HCT116 (cell line): ENCODE data around the gene ITIH5. TPM values are rescaled to one million over a fixed set of nuclear protein-coding genes. Genes with fewer than 3 reads are reported as not detected.

Experiments used
- ATAC-seq: fragments of 200-7000 bp; cut with Tn5 transposase; 2 replicates; pipeline ENCODE4 v1.9.1; 2020; ENCODE audit warnings: mild to moderate bottlenecking, moderate library complexity
- BruUV-seq: library from RNA; stranded (reverse); fragments of 400-500 nt; replicated peaks from 2 replicates; lab custom pipeline; 2021; lab: Mats Ljungman, UMichigan
- CTCF ChIA-PET: fragments of 300-600 bp; sonication (Branson Sonifier 250); formaldehyde crosslinking; loops from one replicate; lab custom pipeline; 2021; ENCODE audit warnings: antibody characterized with exemption; lab: Charles Lee
- POLR2A ChIA-PET: fragments of 300-600, 350-600 bp; sonication (Branson Sonifier 250); formaldehyde crosslinking; loops from one replicate; lab custom pipeline; 2021; ENCODE audit warnings: antibody characterized with exemption; lab: Charles Lee
- RAD21 ChIA-PET, 2 experiments: fragments of 300-600 bp; sonication (Branson Sonifier 250); formaldehyde crosslinking; loops; one replicate each; lab custom pipeline; 2023; ENCODE audit warnings: low total read pairs in 2 of 2; ENCODE audit not compliant: uncharacterized antibody in 2 of 2, unreplicated experiment in 2 of 2, low non-redundant PET in 1 of 2; lab: Charles Lee
- DNase-seq: peaks from one replicate; pipeline ENCODE4 v3.0.0-alpha.2; 2010; ENCODE audit warnings: low read depth, low spot score
- H2AFZ ChIP-seq: fragments of 200-600 bp; shearing (Covaris generic), sonication (generic); 2 replicates; pipeline ENCODE4 v1.6.1; 2017; ENCODE audit warnings: low read depth, mixed run types, mixed read lengths, antibody characterized with exemption, low read length; ENCODE audit not compliant: poor library complexity, severe bottlenecking
- H3K27ac ChIP-seq: 2 replicates; pipeline ENCODE4 v1.5.1; 2012; ENCODE audit warnings: low read depth, low read length
- H3K27me3 ChIP-seq: fragments of 200-600 bp; sonication (generic); 2 replicates; pipeline ENCODE4 v1.6.1; 2016; ENCODE audit warnings: mixed run types, low read length, mixed read lengths; ENCODE audit not compliant: insufficient read depth
- H3K36me3 ChIP-seq, 2 experiments: fragments of 200-500 bp in 1 of 2; fragments of 200-600 bp in 1 of 2; sonication (Bioruptor generic) in 1 of 2; sonication (generic) in 1 of 2; 2 replicates each; pipeline versions ENCODE4 v1.5.1 to v1.6.1; 2014 to 2016; ENCODE audit warnings: low read length in 2 of 2, inconsistent platforms in 1 of 2, mixed read lengths in 1 of 2, mixed run types in 1 of 2; ENCODE audit not compliant: insufficient read depth in 2 of 2, control insufficient read depth in 1 of 2
- H3K4me1 ChIP-seq, 2 experiments: fragments of 200-600 bp in 1 of 2; sonication (generic) in 1 of 2; 2 replicates each; pipeline versions ENCODE4 v1.5.1 to v1.6.1; 2012 to 2017; ENCODE audit warnings: low read length in 2 of 2, inconsistent platforms in 1 of 2, mild to moderate bottlenecking in 1 of 2, mixed read lengths in 1 of 2, mixed run types in 1 of 2, moderate library complexity in 1 of 2; ENCODE audit not compliant: insufficient read depth in 2 of 2, control insufficient read depth in 1 of 2
- H3K4me2 ChIP-seq: fragments of 200-600 bp; sonication (generic); 2 replicates; pipeline ENCODE4 v1.6.1; 2017; ENCODE audit warnings: mixed run types, low read length, mixed read lengths
- H3K4me3 ChIP-seq, 2 experiments: fragments of 200-600 bp in 1 of 2; sonication (generic) in 1 of 2; replicated peaks in 1 of 2; 2 replicates each; pipeline ENCODE4 v1.5.1; 2011 to 2016; ENCODE audit warnings: low read length in 2 of 2, control low read depth in 1 of 2, low read depth in 1 of 2, mild to moderate bottlenecking in 1 of 2, mixed read lengths in 1 of 2, mixed run types in 1 of 2
- H3K79me2 ChIP-seq: fragments of 200-600 bp; sonication (generic); 2 replicates; pipeline ENCODE4 v1.6.1; 2017; ENCODE audit warnings: mild to moderate bottlenecking, mixed run types, low read length, moderate library complexity, mixed read lengths; ENCODE audit not compliant: insufficient read depth
- H3K9ac ChIP-seq: fragments of 200-600 bp; sonication (generic); 2 replicates; pipeline ENCODE4 v1.6.1; 2016; ENCODE audit warnings: low read length, mixed read lengths
- H3K9me2 ChIP-seq: fragments of 200-600 bp; sonication (generic), shearing (Covaris generic); 2 replicates; pipeline ENCODE4 v1.6.1; 2017; ENCODE audit warnings: mixed run types, mild to moderate bottlenecking, moderate library complexity; ENCODE audit not compliant: insufficient read depth
- H3K9me3 ChIP-seq, 2 experiments: fragments of 200-500 bp in 1 of 2; fragments of 200-600 bp in 1 of 2; sonication (Bioruptor generic) in 1 of 2; sonication (generic) in 1 of 2; 2 replicates each; pipeline ENCODE4 v1.6.1; 2014 to 2017; ENCODE audit warnings: low read length in 2 of 2, mixed read lengths in 2 of 2, inconsistent platforms in 1 of 2, low read depth in 1 of 2, mild to moderate bottlenecking in 1 of 2, mixed run types in 1 of 2, moderate library complexity in 1 of 2; ENCODE audit not compliant: control insufficient read depth in 1 of 2, insufficient read depth in 1 of 2
- H4K20me1 ChIP-seq: fragments of 200-600 bp; sonication (generic), shearing (Covaris generic); 2 replicates; pipeline ENCODE4 v1.6.1; 2017; ENCODE audit warnings: mixed run types, mild to moderate bottlenecking, moderate library complexity; ENCODE audit not compliant: insufficient read depth
- CBX3 ChIP-seq: IDR thresholded peaks from 2 replicates; pipeline ENCODE4 v1.6.1; 2012; ENCODE audit warnings: low read depth
- CEBPB ChIP-seq: IDR thresholded peaks from 2 replicates; pipeline ENCODE4 v1.6.1; 2012; ENCODE audit warnings: low read depth
- CTCF ChIP-seq, 3 experiments: fragments of 200-600 bp in 1 of 3; sonication (generic) in 1 of 3; IDR thresholded peaks in 2 of 3; conservative IDR thresholded peaks in 1 of 3; 2 replicates each; pipeline ENCODE4 v1.5.1; 2012 to 2017; ENCODE audit warnings: low read depth in 2 of 3, low read length in 2 of 3, antibody characterized with exemption in 1 of 3, borderline replicate concordance in 1 of 3, control low read depth in 1 of 3, mild to moderate bottlenecking in 1 of 3, mixed read lengths in 1 of 3, mixed run types in 1 of 3, moderate library complexity in 1 of 3; ENCODE audit not compliant: insufficient read depth in 1 of 3
- EGR1 ChIP-seq: IDR thresholded peaks from 2 replicates; pipeline ENCODE4 v1.6.1; 2012; ENCODE audit warnings: low read depth
- ELF1 ChIP-seq: IDR thresholded peaks from 2 replicates; pipeline ENCODE4 v1.6.1; 2012; ENCODE audit warnings: low read depth, borderline replicate concordance
- EZH2 ChIP-seq: fragments of 200-600 bp; sonication (generic); IDR thresholded peaks from 2 replicates; pipeline ENCODE4 v1.6.1; 2017; ENCODE audit warnings: antibody characterized with exemption, mixed run types
- EZH2phosphoT487 ChIP-seq: fragments of 200-600 bp; IDR thresholded peaks from 2 replicates; pipeline ENCODE4 v1.6.1; 2018; ENCODE audit warnings: antibody characterized with exemption, borderline replicate concordance
- FOSL1 ChIP-seq: IDR thresholded peaks from 2 replicates; pipeline ENCODE4 v1.6.1; 2012; ENCODE audit warnings: low read depth
- MAX ChIP-seq: IDR thresholded peaks from 2 replicates; pipeline ENCODE4 v1.6.1; 2012
- POLR2A ChIP-seq: IDR thresholded peaks from 2 replicates; pipeline ENCODE4 v1.7.0; 2011; ENCODE audit warnings: borderline replicate concordance; ENCODE audit not compliant: insufficient read depth, insufficient read length; ENCODE audit errors: extremely low read depth
- RAD21 ChIP-seq: IDR thresholded peaks from 2 replicates; pipeline ENCODE4 v1.6.1; 2012; ENCODE audit warnings: low read depth, mild to moderate bottlenecking
- REST ChIP-seq: IDR thresholded peaks from 2 replicates; pipeline ENCODE4 v1.6.1; 2012; ENCODE audit warnings: low read depth
- SIN3A ChIP-seq: IDR thresholded peaks from 2 replicates; pipeline ENCODE4 v1.6.1; 2012; ENCODE audit warnings: low read depth
- SP1 ChIP-seq: IDR thresholded peaks from 2 replicates; pipeline ENCODE4 v1.6.1; 2012; ENCODE audit warnings: low read depth
- SRF ChIP-seq: IDR thresholded peaks from 2 replicates; pipeline ENCODE4 v1.6.1; 2012; ENCODE audit warnings: low read depth
- TCF7L2 ChIP-seq: IDR thresholded peaks from 2 replicates; pipeline ENCODE4 v1.7.0; 2011; ENCODE audit warnings: borderline replicate concordance, inconsistent platforms; ENCODE audit not compliant: insufficient read depth, insufficient read length; ENCODE audit errors: extremely low read depth
- YY1 ChIP-seq: IDR thresholded peaks from 2 replicates; pipeline ENCODE4 v1.6.1; 2011; ENCODE audit warnings: low read length, low read depth, moderate library complexity, mild to moderate bottlenecking; ENCODE audit not compliant: insufficient replicate concordance; ENCODE audit errors: extremely low read depth
- ZBTB33 ChIP-seq: IDR thresholded peaks from 2 replicates; pipeline ENCODE4 v1.6.1; 2011; ENCODE audit warnings: mild to moderate bottlenecking, low read length, moderate library complexity; ENCODE audit not compliant: insufficient replicate concordance; ENCODE audit errors: extremely low read depth
- ZFX ChIP-seq: fragments of 450-650 bp; IDR thresholded peaks from 2 replicates; pipeline ENCODE4 v1.6.1; 2017
- ZNF274 ChIP-seq: fragments of 200-500 bp; sonication (Bioruptor generic); IDR thresholded peaks from 2 replicates; pipeline ENCODE4 v1.6.1; 2014; ENCODE audit warnings: mild to moderate bottlenecking, low read depth, low read length, inconsistent platforms
- intact Hi-C: fragments of 100-400 bp; cut with micrococcal nuclease; formaldehyde crosslinking; loops from 2 replicates; pipeline ENCODE4 v1.10.0; 2022
- total RNA-seq: library from RNA; stranded (reverse); gene quantifications from one replicate; pipeline ENCODE4 v1.2.1, GENCODE V29; 2021; ENCODE audit not compliant: unreplicated experiment

ITIH5 gene
- total RNA-seq, 1 experiment from 2014 or later: not detected

GRCh38 chr10:7572391-7572790 lies 94.4 kb downstream of the ITIH5 start:
- no peak for ATAC-seq
- intact Hi-C loops: no loop called here

More at GRCh38 chr10:7572391-7572790, 94.4 kb downstream of the ITIH5 start:
- no peak overlapping the region for H2AFZ ChIP-seq
- H3K27ac ChIP-seq: no peak overlapping the region
- H3K4me2 ChIP-seq: no peak overlapping the region
- no peaks in the 10 kb centered on the region for H4K20me1 ChIP-seq
- H3K9me2 ChIP-seq: no peaks in the 10 kb centered on the region
- no peaks in the 10 kb centered on the region for H3K4me1 ChIP-seq
- RAD21 ChIA-PET: no interaction called here
- no peaks in the 10 kb centered on the region for H3K79me2 ChIP-seq
- H3K9ac ChIP-seq: no peak overlapping the region
- H3K36me3 ChIP-seq: no peaks in the 10 kb centered on the region
- H3K4me3 ChIP-seq: no peak overlapping the region
- no peaks in the 10 kb centered on the region for H3K9me3 ChIP-seq
- CTCF ChIA-PET: no interaction called here
- TF ChIP-seq ZFX (no peak), CEBPB (no peak), SRF (no peak), FOSL1 (no peak), ZBTB33 (no peak), MAX (no peak), EGR1 (no peak), ELF1 (no peak), TCF7L2 (no peak), SIN3A (no peak), CTCF (IDR thresholded peaks at IDR 0.05 in 2 of 3, conservative IDR thresholded peaks at IDR 0.05 in 1 of 3; ENCODE audit: borderline replicate concordance in 1 of 3, insufficient read depth in 1 of 3, low read depth in 2 of 3, low read length in 2 of 3) (no peak), POLR2A (no peak), REST (no peak), EZH2 (no peak), YY1 (no peak), ZNF274 (no peak), RAD21 (no peak), EZH2phosphoT487 (no peak), CBX3 (no peak), SP1 (no peak)
- no TSS peak for BruUV-seq
- POLR2A ChIA-PET: no interaction called here
- DNase-seq: no peak
- peaks cover 18% of the 10 kb centered on the region; the same call in 1 of the 2 replicates for H3K27me3 ChIP-seq
